H1 (cell line): ENCODE data around the gene GIGYF2. TPM values are rescaled to one million over a fixed set of nuclear protein-coding genes. Genes with fewer than 3 reads are reported as not detected.

Source experiments
- CBX5 ChIP-seq: fragments of 300-800, 300-1000 bp; sonication (generic); IDR thresholded peaks from 2 replicates; pipeline ENCODE4 v1.7.1; 2016; ENCODE audit warnings: antibody characterized with exemption, low read length, low read depth
- EGR1 ChIP-seq: IDR thresholded peaks from 2 replicates; pipeline ENCODE4 v1.6.1; 2011; ENCODE audit warnings: low read depth, low read length, borderline replicate concordance
- FOSL1 ChIP-seq: IDR thresholded peaks from 2 replicates; pipeline ENCODE4 v1.6.1; 2011; ENCODE audit warnings: mild to moderate bottlenecking, low read depth, low read length, moderate library complexity; ENCODE audit not compliant: insufficient read depth
- NANOG ChIP-seq: IDR thresholded peaks from 2 replicates; pipeline ENCODE4 v1.6.1; 2011; ENCODE audit warnings: low read length, low read depth, mild to moderate bottlenecking, inconsistent platforms; ENCODE audit not compliant: insufficient read depth, poor library complexity, severe bottlenecking
- RXRA ChIP-seq: IDR thresholded peaks from 2 replicates; pipeline ENCODE4 v1.6.1; 2011; ENCODE audit warnings: low read depth, mild to moderate bottlenecking, low read length, moderate library complexity; ENCODE audit not compliant: insufficient read depth
- SP1 ChIP-seq: IDR thresholded peaks from 2 replicates; pipeline ENCODE4 v1.6.1; 2011; ENCODE audit warnings: low read depth, low read length
- TAF1 ChIP-seq: IDR thresholded peaks from 2 replicates; pipeline ENCODE4 v1.6.1; 2011; ENCODE audit warnings: mild to moderate bottlenecking, low read depth, low read length
- TCF12 ChIP-seq: IDR thresholded peaks from 2 replicates; pipeline ENCODE4 v1.6.1; 2011; ENCODE audit warnings: low read depth, mild to moderate bottlenecking, low read length
- polyA plus RNA-seq, 7 experiments: library from polyadenylated mRNA; depleted of rRNA in 3 of 7; stranded (reverse) in 5 of 7; unstranded in 2 of 7; fragments of >200 nt in 5 of 7; fragments of 200-250 nt in 2 of 7; gene quantifications; 1 replicate in 5 of 7; 2 replicates in 1 of 7; 4 replicates in 1 of 7; pipeline versions ENCODE4 v1.2.1 to v1.2.3, GENCODE V29; 2011 to 2013; ENCODE audit warnings: missing spikeins in 2 of 7, mixed read lengths in 2 of 7
- total RNA-seq: library from RNA; stranded (reverse); fragmentation: NEBNext Ultra II Directional; extraction: Animal tissue kit (Norgen Biotek cat#: 25700); gene quantifications from 2 replicates; pipeline ENCODE4 v1.2.1, GENCODE V29; 2021
- TF ChIP-seq, protein P1 (sequence below): fragments of 300-600 bp; sonication (generic); IDR thresholded peaks from 2 replicates; pipeline ENCODE4 v1.7.1; 2012; ENCODE audit warnings: low read length, moderate library complexity, mild to moderate bottlenecking, inconsistent platforms; ENCODE audit not compliant: insufficient replicate concordance
- TF ChIP-seq, protein P2 (sequence below): IDR thresholded peaks from 2 replicates; pipeline ENCODE4 v1.6.1; 2012; ENCODE audit warnings: inconsistent platforms
- TF ChIP-seq, protein P3 (sequence below): IDR thresholded peaks from 2 replicates; pipeline ENCODE4 v1.6.1; 2011; ENCODE audit warnings: low read length, improper control_type of control experiment

Gene GIGYF2
- total and polyA plus RNA-seq, 2 of the 8 experiments (the other 6 are each of a cell fraction or from before 2014, with no cell fraction given): 22.3 to 62.0 TPM

GRCh38 chr2:232749331-232749730 lies 52.2 kb downstream of the GIGYF2 start (continued):
- TF ChIP-seq, protein P1, sequence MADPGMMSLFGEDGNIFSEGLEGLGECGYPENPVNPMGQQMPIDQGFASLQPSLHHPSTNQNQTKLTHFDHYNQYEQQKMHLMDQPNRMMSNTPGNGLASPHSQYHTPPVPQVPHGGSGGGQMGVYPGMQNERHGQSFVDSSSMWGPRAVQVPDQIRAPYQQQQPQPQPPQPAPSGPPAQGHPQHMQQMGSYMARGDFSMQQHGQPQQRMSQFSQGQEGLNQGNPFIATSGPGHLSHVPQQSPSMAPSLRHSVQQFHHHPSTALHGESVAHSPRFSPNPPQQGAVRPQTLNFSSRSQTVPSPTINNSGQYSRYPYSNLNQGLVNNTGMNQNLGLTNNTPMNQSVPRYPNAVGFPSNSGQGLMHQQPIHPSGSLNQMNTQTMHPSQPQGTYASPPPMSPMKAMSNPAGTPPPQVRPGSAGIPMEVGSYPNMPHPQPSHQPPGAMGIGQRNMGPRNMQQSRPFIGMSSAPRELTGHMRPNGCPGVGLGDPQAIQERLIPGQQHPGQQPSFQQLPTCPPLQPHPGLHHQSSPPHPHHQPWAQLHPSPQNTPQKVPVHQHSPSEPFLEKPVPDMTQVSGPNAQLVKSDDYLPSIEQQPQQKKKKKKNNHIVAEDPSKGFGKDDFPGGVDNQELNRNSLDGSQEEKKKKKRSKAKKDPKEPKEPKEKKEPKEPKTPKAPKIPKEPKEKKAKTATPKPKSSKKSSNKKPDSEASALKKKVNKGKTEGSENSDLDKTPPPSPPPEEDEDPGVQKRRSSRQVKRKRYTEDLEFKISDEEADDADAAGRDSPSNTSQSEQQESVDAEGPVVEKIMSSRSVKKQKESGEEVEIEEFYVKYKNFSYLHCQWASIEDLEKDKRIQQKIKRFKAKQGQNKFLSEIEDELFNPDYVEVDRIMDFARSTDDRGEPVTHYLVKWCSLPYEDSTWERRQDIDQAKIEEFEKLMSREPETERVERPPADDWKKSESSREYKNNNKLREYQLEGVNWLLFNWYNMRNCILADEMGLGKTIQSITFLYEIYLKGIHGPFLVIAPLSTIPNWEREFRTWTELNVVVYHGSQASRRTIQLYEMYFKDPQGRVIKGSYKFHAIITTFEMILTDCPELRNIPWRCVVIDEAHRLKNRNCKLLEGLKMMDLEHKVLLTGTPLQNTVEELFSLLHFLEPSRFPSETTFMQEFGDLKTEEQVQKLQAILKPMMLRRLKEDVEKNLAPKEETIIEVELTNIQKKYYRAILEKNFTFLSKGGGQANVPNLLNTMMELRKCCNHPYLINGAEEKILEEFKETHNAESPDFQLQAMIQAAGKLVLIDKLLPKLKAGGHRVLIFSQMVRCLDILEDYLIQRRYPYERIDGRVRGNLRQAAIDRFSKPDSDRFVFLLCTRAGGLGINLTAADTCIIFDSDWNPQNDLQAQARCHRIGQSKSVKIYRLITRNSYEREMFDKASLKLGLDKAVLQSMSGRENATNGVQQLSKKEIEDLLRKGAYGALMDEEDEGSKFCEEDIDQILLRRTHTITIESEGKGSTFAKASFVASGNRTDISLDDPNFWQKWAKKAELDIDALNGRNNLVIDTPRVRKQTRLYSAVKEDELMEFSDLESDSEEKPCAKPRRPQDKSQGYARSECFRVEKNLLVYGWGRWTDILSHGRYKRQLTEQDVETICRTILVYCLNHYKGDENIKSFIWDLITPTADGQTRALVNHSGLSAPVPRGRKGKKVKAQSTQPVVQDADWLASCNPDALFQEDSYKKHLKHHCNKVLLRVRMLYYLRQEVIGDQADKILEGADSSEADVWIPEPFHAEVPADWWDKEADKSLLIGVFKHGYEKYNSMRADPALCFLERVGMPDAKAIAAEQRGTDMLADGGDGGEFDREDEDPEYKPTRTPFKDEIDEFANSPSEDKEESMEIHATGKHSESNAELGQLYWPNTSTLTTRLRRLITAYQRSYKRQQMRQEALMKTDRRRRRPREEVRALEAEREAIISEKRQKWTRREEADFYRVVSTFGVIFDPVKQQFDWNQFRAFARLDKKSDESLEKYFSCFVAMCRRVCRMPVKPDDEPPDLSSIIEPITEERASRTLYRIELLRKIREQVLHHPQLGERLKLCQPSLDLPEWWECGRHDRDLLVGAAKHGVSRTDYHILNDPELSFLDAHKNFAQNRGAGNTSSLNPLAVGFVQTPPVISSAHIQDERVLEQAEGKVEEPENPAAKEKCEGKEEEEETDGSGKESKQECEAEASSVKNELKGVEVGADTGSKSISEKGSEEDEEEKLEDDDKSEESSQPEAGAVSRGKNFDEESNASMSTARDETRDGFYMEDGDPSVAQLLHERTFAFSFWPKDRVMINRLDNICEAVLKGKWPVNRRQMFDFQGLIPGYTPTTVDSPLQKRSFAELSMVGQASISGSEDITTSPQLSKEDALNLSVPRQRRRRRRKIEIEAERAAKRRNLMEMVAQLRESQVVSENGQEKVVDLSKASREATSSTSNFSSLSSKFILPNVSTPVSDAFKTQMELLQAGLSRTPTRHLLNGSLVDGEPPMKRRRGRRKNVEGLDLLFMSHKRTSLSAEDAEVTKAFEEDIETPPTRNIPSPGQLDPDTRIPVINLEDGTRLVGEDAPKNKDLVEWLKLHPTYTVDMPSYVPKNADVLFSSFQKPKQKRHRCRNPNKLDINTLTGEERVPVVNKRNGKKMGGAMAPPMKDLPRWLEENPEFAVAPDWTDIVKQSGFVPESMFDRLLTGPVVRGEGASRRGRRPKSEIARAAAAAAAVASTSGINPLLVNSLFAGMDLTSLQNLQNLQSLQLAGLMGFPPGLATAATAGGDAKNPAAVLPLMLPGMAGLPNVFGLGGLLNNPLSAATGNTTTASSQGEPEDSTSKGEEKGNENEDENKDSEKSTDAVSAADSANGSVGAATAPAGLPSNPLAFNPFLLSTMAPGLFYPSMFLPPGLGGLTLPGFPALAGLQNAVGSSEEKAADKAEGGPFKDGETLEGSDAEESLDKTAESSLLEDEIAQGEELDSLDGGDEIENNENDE: no peak
- TF ChIP-seq, protein P2, sequence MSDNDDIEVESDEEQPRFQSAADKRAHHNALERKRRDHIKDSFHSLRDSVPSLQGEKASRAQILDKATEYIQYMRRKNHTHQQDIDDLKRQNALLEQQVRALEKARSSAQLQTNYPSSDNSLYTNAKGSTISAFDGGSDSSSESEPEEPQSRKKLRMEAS: no peak
- TF ChIP-seq FOSL1 (no peak), TCF12 (no peak), RXRA (no peak), SP1 (no peak), TAF1 (no peak), NANOG (no peak), CBX5 (no peak), EGR1 (no peak)
- TF ChIP-seq, protein P3, sequence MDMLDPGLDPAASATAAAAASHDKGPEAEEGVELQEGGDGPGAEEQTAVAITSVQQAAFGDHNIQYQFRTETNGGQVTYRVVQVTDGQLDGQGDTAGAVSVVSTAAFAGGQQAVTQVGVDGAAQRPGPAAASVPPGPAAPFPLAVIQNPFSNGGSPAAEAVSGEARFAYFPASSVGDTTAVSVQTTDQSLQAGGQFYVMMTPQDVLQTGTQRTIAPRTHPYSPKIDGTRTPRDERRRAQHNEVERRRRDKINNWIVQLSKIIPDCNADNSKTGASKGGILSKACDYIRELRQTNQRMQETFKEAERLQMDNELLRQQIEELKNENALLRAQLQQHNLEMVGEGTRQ: no peak
